GM18526 (cell line): ENCODE data around the gene CNPY1.

Source experiments
- POLR2A ChIP-seq: IDR thresholded peaks from 3 replicates; pipeline ENCODE4 v1.6.1; 2011; ENCODE audit not compliant: insufficient read length; ENCODE audit errors: extremely low read depth

CNPY1 gene

GRCh38 chr7:155553871-155554270 is 7.5 kb upstream of the CNPY1 start:
- no peak for TF ChIP-seq POLR2A

GRCh38 chr7:155551785-155552611 is 5.6 kb upstream of the CNPY1 start:
- no peak for TF ChIP-seq POLR2A

- TF ChIP-seq POLR2A, result no peak
Measured at GRCh38 chr7:155550916-155551315, 4.6 kb upstream of the CNPY1 start.

- no peak for TF ChIP-seq POLR2A
Measured at GRCh38 chr7:155549226-155549625, 2.9 kb upstream of the CNPY1 start.

- TF ChIP-seq POLR2A, result no peak
Measured at GRCh38 chr7:155547161-155547791, 917 bp upstream of the CNPY1 start.

- TF ChIP-seq POLR2A, result no peak
Measured at GRCh38 chr7:155545348-155545747, 1.0 kb downstream of the CNPY1 start.

GRCh38 chr7:155544485-155544884 is 1.9 kb downstream of the CNPY1 start:
- TF ChIP-seq POLR2A, result no peak

- no peak for TF ChIP-seq POLR2A
Measured at GRCh38 chr7:155543926-155544325, 2.4 kb downstream of the CNPY1 start.

- no peak for TF ChIP-seq POLR2A
Measured at GRCh38 chr7:155543011-155543876, 3.1 kb downstream of the CNPY1 start.

GRCh38 chr7:155541986-155542675 is 4.2 kb downstream of the CNPY1 start:
- TF ChIP-seq POLR2A, result no peak

GRCh38 chr7:155540553-155540952 is 5.8 kb downstream of the CNPY1 start:
- no peak for TF ChIP-seq POLR2A

- TF ChIP-seq POLR2A, result no peak
Measured at GRCh38 chr7:155538293-155538692, 8.1 kb downstream of the CNPY1 start.

- no peak for TF ChIP-seq POLR2A
Measured at GRCh38 chr7:155536451-155536850, 9.9 kb downstream of the CNPY1 start.

- TF ChIP-seq POLR2A, result no peak
Measured at GRCh38 chr7:155534691-155535090, 11.7 kb downstream of the CNPY1 start.
